Hepatocyte (in vitro differentiated cells): Measurements from ENCODE around the gene SPECC1.

Experiments
- CTCF ChIP-seq: fragments of 200-600 bp; sonication (generic); IDR thresholded peaks from 2 replicates; pipeline ENCODE4 v1.5.1; 2016; ENCODE audit warnings: antibody characterized with exemption, mild to moderate bottlenecking; ENCODE audit not compliant: poor library complexity
- EZH2 ChIP-seq: fragments of 200-600 bp; sonication (generic); IDR thresholded peaks from 2 replicates; pipeline ENCODE4 v1.6.1; 2016; ENCODE audit warnings: antibody characterized with exemption, mild to moderate bottlenecking, borderline replicate concordance

DNA sequence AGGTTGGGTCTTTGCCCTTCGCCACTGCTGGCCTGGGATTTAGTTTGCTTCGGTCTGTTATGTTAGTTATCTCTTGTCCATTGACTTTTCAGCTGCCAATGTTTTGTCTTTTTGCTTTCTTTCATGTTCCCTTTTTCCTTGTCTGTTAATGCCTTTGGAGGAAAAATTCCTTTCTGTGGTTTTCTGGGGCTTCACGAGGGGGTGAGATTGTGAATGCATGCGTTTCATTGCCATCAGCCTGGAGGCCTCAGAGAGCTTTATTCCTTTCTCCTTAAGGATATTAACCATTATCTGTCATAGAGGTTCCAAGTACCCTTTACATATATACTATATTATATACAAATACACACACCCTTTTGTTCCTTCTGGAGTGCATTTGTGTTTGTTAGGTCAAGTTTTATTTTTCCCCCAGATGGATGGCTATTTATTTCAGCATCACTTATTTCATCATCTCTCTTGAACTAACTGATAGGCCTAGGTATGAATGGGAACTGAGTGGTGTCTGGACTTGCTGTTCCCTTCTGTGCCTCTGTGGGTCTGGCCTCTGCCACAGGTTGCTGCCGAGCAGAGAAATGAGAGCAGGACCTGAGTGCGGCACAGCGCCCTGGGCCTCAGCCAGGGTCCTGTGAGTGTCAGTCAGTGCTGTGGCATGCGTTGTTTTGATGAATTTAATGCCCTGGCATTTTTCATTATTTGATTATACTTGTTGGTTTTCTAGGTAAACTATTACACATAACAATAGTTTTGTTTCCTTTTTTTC, 264.8 kb downstream of the SPECC1 start:
- no peak for TF ChIP-seq EZH2
- no peak for TF ChIP-seq CTCF
